SK-N-SH treated with all-trans-retinoic acid at 6 μM for 48 hours (cell line): ENCODE results near the gene HDGFL2.

Experiments used
- ARNTL ChIP-seq: fragments of 450-650 bp; formaldehyde crosslinking; IDR thresholded peaks from 2 replicates; pipeline ENCODE4 v1.5.0; 2020; ENCODE audit warnings: low read depth, mild to moderate bottlenecking, moderate library complexity, borderline replicate concordance
- ZFP30 ChIP-seq: fragments of 450-650 bp; formaldehyde crosslinking; IDR thresholded peaks from 2 replicates; pipeline ENCODE4 v1.5.0; 2022; ENCODE audit warnings: mild to moderate bottlenecking, moderate library complexity
- TF ChIP-seq, protein P1 (sequence below): fragments of 250-450 bp; sonication (Bioruptor Pico); IDR thresholded peaks from 2 replicates; pipeline ENCODE4 v1.8.0; 2020; ENCODE audit warnings: mild to moderate bottlenecking, moderate library complexity, borderline replicate concordance
- TF ChIP-seq, protein P2 (sequence below): fragments of 250-450 bp; sonication (Bioruptor Pico); IDR thresholded peaks from 2 replicates; pipeline ENCODE4 v1.8.0; 2021; ENCODE audit warnings: low read depth, mild to moderate bottlenecking, moderate library complexity, borderline replicate concordance

GRCh38 chr19:4507804-4508203, 35.7 kb downstream of the HDGFL2 start:
- TF ChIP-seq, protein P1, sequence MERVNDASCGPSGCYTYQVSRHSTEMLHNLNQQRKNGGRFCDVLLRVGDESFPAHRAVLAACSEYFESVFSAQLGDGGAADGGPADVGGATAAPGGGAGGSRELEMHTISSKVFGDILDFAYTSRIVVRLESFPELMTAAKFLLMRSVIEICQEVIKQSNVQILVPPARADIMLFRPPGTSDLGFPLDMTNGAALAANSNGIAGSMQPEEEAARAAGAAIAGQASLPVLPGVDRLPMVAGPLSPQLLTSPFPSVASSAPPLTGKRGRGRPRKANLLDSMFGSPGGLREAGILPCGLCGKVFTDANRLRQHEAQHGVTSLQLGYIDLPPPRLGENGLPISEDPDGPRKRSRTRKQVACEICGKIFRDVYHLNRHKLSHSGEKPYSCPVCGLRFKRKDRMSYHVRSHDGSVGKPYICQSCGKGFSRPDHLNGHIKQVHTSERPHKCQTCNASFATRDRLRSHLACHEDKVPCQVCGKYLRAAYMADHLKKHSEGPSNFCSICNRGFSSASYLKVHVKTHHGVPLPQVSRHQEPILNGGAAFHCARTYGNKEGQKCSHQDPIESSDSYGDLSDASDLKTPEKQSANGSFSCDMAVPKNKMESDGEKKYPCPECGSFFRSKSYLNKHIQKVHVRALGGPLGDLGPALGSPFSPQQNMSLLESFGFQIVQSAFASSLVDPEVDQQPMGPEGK (CRISPR knock-in tag), result no peak
- TF ChIP-seq ZFP30 (CRISPR knock-in tag) (no peak), ARNTL (CRISPR knock-in tag) (no peak)
- TF ChIP-seq, protein P2, sequence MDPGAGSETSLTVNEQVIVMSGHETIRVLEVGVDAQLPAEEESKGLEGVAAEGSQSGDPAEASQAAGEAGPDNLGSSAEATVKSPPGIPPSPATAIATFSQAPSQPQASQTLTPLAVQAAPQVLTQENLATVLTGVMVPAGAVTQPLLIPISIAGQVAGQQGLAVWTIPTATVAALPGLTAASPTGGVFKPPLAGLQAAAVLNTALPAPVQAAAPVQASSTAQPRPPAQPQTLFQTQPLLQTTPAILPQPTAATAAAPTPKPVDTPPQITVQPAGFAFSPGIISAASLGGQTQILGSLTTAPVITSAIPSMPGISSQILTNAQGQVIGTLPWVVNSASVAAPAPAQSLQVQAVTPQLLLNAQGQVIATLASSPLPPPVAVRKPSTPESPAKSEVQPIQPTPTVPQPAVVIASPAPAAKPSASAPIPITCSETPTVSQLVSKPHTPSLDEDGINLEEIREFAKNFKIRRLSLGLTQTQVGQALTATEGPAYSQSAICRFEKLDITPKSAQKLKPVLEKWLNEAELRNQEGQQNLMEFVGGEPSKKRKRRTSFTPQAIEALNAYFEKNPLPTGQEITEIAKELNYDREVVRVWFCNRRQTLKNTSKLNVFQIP (CRISPR knock-in tag), result no peak
